SJSA1 (cell line): Measurements from ENCODE around the gene NCOA7. TPM values are rescaled to one million over a fixed set of nuclear protein-coding genes. Genes with fewer than 3 reads are reported as not detected.
A peak's percentile ranks its signal among the peaks of the same experiment; 100 is the strongest.

Source experiments
- DNase-seq, 2 experiments: peaks; one replicate each; pipeline ENCODE4 v3.0.0-alpha.2; 2015 to 2020; ENCODE audit warnings: low spot score in 2 of 2, low read depth in 1 of 2
- H3K27ac ChIP-seq: fragments of 250-450 bp; sonication (Bioruptor Pico); 2 replicates; pipeline ENCODE4 v1.5.1; 2020; ENCODE audit warnings: mild to moderate bottlenecking, moderate library complexity
- H3K27me3 ChIP-seq: fragments of 250-450 bp; sonication (Bioruptor Pico); replicated peaks from 2 replicates; pipeline ENCODE4 v1.5.1; 2020; ENCODE audit warnings: mild to moderate bottlenecking, moderate library complexity
- H3K36me3 ChIP-seq: fragments of 250-450 bp; sonication (Bioruptor Pico); 2 replicates; pipeline ENCODE4 v1.5.1; 2020; ENCODE audit warnings: mild to moderate bottlenecking
- H3K4me1 ChIP-seq: fragments of 250-450 bp; sonication (Bioruptor Pico); replicated peaks from 2 replicates; pipeline ENCODE4 v1.6.1; 2021; ENCODE audit warnings: mild to moderate bottlenecking
- H3K4me3 ChIP-seq: fragments of 250-450 bp; sonication (Bioruptor Pico); 2 replicates; pipeline ENCODE4 v1.5.1; 2020; ENCODE audit warnings: mild to moderate bottlenecking
- H3K9me3 ChIP-seq: fragments of 250-450 bp; sonication (Bioruptor Pico); replicated peaks from 2 replicates; pipeline ENCODE4 v1.5.1; 2020; ENCODE audit warnings: mild to moderate bottlenecking
- total RNA-seq: library from RNA; depleted of rRNA; stranded (reverse); fragments of >200 nt; shearing (Covaris generic); gene quantifications from 2 replicates; pipeline ENCODE4 v1.2.3, GENCODE V29; 2014

The NCOA7 gene
- total RNA-seq, 1 experiment from 2014 or later: 8.5 TPM

DNA sequence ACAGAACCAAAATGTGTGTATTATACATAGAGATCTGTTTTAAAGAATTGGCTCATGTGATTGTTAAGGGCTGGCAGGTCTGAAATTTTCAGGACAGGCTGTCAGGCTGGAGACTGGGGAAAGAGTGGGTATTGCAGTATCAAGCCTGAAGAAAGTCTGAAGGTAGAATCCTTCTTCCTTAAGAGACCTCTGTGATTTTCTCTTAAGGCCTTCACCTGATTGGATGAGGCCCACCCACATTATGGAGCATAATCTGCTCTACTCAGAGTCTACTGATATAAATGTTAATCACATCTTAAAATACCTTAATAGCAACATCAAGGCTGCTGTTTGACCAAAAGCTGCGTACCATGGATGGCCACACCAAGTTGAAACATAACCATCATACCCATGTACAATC lies 122.4 kb downstream of the NCOA7 start:
- Histone ChIP-seq H3K27me3 (no peaks in the 10 kb centered on the region), H3K4me1 (peaks cover 28% of the 10 kb centered on the region), H3K36me3 (no peaks in the 10 kb centered on the region), H3K4me3 (no peak overlapping the region), H3K9me3 (no peaks in the 10 kb centered on the region), H3K27ac (peak overlapping the region; percentile 55)
- no peak for DNase-seq

DNA sequence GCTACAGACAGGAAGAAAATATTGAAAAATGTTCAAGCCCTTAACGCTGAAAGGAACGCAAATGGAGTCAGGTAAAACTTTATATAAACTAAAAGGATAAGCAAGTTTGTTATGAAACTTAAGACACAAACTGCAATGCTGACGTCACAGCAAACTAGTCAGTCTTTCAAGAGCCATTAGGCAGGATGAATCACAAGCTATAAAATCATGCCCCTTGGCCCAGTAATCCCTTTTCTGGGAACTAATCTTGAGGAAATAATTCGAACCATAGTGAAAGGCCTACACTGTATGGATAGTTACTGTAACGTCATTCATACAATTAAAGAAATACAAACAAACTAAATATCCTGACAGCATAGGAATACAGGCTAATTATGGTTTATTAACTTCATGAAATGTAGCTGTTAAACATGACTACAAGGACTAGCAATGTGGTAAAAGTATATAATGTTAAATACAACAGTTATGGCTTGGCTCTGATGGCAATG lies 123.1 kb downstream of the NCOA7 start:
- Histone ChIP-seq H3K27ac (peak overlapping the region; percentile 55), H3K36me3 (no peaks in the 10 kb centered on the region), H3K27me3 (no peaks in the 10 kb centered on the region), H3K4me1 (peaks cover 34% of the 10 kb centered on the region), H3K4me3 (no peak overlapping the region), H3K9me3 (no peaks in the 10 kb centered on the region)
- DNase-seq: peak; percentile 74 to 77

DNA sequence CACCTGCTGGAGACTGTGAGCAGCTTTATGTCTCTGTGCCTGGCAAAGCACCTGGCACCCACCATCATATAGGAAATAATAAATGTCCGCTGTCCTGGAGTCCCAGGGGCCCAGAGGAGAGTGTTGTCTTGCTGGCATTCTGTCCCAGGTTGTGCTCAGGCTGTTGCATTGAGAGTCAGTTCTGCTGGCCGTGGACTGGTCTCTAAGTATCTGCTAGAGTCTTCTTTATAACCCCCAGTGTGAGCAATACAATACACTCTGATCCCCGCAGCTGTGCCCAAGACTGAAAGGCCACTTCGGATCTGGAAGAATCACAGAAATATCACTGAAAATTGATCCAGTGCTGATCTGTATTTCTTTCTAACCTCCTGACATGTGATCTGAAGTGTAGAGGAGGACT lies 127.5 kb downstream of the NCOA7 start:
- H3K27ac ChIP-seq: peak overlapping the region; percentile 71; the same call in 1 of the 2 replicates
- DNase-seq: no peak

DNA sequence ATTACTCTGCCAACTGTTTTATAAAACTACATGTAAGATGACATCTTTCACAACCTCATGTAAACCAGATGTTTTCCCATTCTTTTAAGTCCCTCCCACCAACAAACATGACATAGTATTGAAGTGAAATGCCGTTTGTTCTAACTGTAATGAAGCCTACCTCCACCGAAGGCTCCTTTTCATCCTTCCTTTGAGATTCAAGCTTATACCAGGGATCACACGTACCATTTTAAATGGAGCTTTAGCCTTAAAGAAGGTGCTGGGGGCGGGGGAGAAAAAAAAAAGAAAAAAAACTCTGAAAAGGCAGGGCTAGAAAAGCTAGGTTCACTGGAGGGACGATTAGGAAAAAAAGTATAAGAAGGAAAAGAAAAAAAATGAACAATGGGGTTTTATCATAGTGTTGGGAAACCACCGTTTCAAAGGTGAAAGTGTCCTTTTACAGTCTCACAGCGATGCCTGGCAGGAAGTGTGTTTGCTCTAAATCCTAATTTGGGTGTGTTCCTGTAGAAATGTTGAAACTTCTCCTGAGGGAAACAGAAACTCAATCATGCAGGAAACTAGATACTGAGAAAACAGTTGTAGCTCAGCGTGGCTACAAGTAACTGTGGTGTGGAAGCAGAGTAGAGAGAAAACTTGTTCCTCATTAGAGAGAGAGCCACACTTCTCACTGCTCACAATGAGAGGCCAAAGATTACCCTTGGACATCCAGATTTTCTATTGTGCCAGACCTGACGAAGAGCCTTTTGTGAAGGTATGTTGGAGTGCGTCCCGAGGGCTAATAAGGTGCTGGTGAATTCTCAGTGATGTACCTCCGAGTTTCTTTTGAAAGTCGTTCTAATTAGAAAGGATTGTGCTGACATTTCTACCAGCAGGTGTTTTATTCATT lies 128.2 kb downstream of the NCOA7 start:
- peak in 1 of 2 experiments; percentile 57 for DNase-seq
- no peaks in the 10 kb centered on the region for H3K9me3 ChIP-seq
- H3K36me3 ChIP-seq: no peaks in the 10 kb centered on the region; the same call in 1 of the 2 replicates
- H3K27ac ChIP-seq: peak overlapping the region; percentile 71
- peak overlapping the region; percentile 26 for H3K4me3 ChIP-seq
- peaks cover 20% of the 10 kb centered on the region for H3K4me1 ChIP-seq
- H3K27me3 ChIP-seq: no peaks in the 10 kb centered on the region

More for the DNA sequence above, 127.5 kb downstream of the NCOA7 start:
- no peaks in the 10 kb centered on the region; the same call in 1 of the 2 replicates for H3K36me3 ChIP-seq
- no peaks in the 10 kb centered on the region for H3K27me3 ChIP-seq
- no peaks in the 10 kb centered on the region for H3K9me3 ChIP-seq
- H3K4me1 ChIP-seq: peaks cover 26% of the 10 kb centered on the region
- H3K4me3 ChIP-seq: no peak overlapping the region

DNA sequence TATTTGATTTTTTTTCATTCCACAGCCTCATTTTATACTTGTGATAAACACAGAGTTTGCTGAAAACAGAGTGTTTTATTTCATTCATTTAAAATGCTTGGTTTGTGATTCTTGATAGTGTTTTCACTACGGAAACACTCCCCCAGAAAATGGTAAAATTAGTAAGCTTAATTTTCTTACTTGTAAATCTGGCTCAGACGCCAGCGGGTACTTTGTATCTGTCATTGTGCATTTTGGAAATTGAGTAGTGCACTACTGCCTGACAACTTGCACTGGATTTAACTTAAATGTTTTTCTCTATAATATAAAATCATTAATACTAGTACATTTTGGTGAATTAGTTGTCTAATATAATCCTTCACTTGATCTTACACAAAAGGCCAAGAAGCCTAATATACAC lies 128.9 kb downstream of the NCOA7 start:
- H3K4me3 ChIP-seq: no peak overlapping the region
- peaks cover 15% of the 10 kb centered on the region for H3K4me1 ChIP-seq
- no peaks in the 10 kb centered on the region; the same call in 1 of the 2 replicates for H3K36me3 ChIP-seq
- no peaks in the 10 kb centered on the region for H3K9me3 ChIP-seq
- DNase-seq: no peak
- H3K27me3 ChIP-seq: no peaks in the 10 kb centered on the region
- peak overlapping the region; percentile 71; the same call in 1 of the 2 replicates for H3K27ac ChIP-seq

DNA sequence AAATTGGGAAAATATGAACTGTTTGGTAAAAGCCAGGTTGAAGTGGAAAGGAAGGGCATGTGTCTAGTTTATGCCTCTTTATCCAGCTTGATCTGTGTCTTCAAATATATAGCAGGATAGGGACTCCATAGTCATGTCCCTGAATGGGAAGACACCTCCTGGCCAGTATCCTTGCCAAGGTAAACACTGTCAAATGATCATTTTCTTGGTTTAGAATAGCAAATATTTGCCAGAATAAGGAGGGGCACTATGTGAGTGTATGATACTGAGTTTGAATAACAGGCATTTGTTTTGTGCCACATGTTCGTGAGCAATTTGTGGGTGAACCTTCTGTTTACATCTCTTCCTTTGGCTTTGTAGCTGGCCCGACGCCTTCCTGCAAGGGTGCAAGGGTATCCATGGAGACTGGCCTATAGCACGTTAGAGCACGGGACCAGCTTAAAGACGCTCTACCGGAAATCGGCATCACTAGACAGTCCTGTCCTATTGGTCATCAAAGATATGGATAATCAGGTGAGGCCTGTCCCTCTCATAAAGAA lies 131.6 kb downstream of the NCOA7 start:
- Histone ChIP-seq H3K4me1 (peaks cover 15% of the 10 kb centered on the region), H3K4me3 (no peak overlapping the region), H3K27me3 (no peaks in the 10 kb centered on the region), H3K36me3 (no peaks in the 10 kb centered on the region; the same call in 1 of the 2 replicates), H3K9me3 (no peaks in the 10 kb centered on the region), H3K27ac (no peak overlapping the region)
- no peak for DNase-seq

DNA sequence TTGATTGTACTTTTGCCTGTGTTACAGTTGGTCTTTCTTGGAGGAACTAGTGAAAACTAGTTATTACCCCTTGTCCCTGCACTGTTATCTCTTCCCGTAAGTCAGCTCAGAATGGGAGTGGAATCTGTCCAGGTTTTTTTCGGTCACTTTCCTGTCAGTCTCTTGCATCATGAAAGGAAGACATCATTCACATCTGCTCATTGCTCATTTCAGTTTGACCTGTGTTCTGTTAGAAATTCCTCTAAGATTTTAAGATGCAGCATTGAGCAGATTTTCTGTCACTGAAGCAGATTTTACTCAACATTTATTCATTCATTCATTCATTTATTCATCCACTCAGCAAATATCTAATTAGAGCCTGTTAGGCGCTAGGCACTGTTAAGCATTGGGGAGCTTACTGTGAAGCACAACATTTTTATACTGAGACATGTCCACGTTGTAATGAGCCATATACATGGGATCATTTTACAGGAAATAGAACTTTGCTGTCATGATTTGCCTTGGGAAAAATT lies 132.7 kb downstream of the NCOA7 start:
- no peaks in the 10 kb centered on the region; the same call in 1 of the 2 replicates for H3K36me3 ChIP-seq
- H3K9me3 ChIP-seq: no peaks in the 10 kb centered on the region
- peaks cover 13% of the 10 kb centered on the region for H3K4me1 ChIP-seq
- no peak overlapping the region for H3K4me3 ChIP-seq
- DNase-seq: no peak
- H3K27me3 ChIP-seq: no peaks in the 10 kb centered on the region
- H3K27ac ChIP-seq: no peak overlapping the region

DNA sequence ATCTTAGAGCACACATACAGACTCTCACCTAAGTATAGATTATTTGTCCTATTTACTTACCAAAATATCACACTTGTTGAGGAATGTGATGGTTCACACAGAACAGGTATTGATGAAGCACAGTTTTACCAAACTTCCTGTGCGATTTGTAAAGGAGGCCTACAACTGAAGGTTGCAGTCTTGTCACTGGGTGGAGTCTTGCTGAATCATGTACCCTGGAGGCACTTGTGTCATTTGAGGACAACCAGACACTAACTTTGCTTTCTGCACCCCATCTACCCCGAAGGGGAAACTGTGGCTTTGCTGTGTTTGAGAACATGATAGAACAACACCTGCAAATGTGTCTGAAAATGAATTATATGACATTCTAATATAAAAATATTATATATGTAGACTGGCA lies 133.4 kb downstream of the NCOA7 start:
- Histone ChIP-seq H3K9me3 (no peaks in the 10 kb centered on the region), H3K36me3 (no peaks in the 10 kb centered on the region; the same call in 1 of the 2 replicates), H3K27me3 (no peaks in the 10 kb centered on the region), H3K27ac (no peak overlapping the region), H3K4me1 (peaks cover 6% of the 10 kb centered on the region), H3K4me3 (no peak overlapping the region)
- no peak for DNase-seq

DNA sequence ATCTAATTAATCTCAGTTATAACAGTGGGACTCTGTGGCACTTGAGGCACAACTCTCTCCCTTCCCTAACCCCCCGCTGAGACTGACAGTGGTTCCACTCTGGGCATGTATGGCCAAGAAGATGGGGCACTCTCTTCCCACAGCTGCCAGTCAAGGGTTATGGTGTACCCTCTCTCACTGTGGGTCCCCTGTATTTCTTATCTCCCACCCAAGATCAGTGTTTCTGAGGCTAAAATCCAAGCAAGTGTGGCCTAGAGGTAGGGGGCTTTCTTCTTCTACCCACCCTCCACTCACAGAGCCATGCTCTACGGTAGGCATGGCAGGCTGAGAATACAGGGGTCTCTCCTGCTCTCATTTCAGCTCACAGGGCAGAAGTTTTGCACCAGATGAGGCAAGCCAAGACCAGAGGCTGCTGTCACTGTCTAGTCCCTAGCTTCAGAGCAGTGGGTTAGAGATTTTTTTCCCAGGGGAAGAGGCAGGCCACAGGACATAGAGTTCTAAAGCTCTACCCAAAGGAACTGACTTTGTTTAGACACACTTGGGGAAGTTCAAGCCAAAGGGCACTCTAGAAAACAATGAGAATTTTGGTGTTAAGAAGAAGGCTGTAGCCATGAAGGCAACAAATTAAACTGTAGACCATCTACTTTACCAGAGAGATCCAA lies 134.1 kb downstream of the NCOA7 start:
- Histone ChIP-seq H3K27me3 (no peaks in the 10 kb centered on the region), H3K4me1 (no peaks in the 10 kb centered on the region; the same call in none of the 2 replicates), H3K27ac (no peak overlapping the region), H3K36me3 (no peaks in the 10 kb centered on the region; the same call in 1 of the 2 replicates), H3K9me3 (no peaks in the 10 kb centered on the region), H3K4me3 (no peak overlapping the region)
- no peak for DNase-seq

DNA sequence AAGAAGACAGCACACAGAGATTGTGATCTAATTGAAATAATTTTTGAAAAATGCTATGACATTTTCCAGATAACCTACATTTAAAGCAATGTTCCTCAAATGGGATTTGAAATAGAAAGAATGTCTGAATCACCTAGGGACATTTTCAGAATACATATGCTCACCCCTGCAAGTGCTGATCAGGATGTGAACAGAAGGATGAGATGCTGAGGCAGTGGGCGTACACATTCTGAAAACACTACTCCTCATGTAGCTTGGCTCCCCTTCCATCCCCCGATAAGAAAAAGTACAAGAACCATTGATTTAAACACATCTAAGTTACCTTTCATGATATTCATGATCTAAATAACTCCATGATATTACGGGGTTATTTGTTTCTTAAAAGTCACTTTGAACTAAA lies 136.0 kb downstream of the NCOA7 start:
- Histone ChIP-seq H3K9me3 (no peaks in the 10 kb centered on the region), H3K27ac (no peak overlapping the region), H3K4me1 (peaks cover 13% of the 10 kb centered on the region), H3K4me3 (no peak overlapping the region), H3K27me3 (no peaks in the 10 kb centered on the region), H3K36me3 (no peaks in the 10 kb centered on the region; the same call in 1 of the 2 replicates)
- DNase-seq: no peak

DNA sequence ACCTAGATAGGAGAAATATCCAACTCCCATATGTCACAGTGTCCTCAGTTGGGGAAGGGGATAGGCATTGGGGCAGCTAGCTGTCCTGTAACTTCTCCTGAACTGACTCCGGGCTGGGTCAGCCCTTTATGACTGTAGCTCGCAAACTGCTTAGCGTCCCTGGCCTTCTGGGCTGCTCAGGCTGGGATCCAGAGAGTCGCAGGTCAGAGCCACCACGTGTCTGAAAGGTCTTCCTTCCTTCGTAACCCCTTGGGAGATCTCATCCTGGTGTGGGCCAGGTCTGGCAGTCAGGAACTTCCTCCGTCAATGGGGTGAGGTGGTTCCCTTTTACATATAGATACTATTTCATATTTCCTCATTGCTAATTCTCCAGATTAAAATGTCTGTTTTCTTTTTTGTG lies 137.0 kb downstream of the NCOA7 start:
- H3K36me3 ChIP-seq: no peaks in the 10 kb centered on the region
- no peak overlapping the region for H3K4me3 ChIP-seq
- H3K27ac ChIP-seq: no peak overlapping the region
- DNase-seq: no peak
- H3K9me3 ChIP-seq: no peaks in the 10 kb centered on the region
- H3K4me1 ChIP-seq: peaks cover 16% of the 10 kb centered on the region
- H3K27me3 ChIP-seq: no peaks in the 10 kb centered on the region

DNA sequence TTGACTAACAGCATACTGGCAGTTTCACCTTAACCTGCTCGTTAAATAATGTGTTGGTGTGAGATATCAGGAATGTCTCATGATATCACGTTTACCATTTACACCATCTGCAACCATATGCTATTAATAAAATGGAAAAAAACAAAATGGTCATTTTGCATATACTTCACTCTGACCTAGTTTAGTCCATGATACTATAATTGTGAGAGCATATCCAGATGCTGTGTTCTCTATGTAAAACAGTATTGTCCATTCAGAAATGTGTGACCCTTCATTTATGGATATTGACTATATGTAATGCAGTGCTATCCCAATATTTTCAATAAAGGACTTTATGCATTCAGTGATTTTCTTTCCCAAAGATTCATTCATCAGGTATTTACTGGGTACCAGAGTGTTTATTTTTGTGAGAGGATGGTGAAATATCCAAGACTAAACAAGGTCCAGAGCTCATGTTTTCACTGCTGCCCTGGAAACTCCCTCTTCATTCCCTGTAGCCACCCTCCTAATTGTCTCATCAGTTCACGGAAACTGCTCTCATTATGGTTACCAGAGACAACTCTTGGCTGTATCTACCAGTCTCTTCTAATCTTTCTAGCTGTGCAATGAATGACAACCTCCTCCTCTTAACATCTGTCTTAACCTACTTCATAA lies 140.1 kb downstream of the NCOA7 start:
- Histone ChIP-seq H3K27ac (peak overlapping the region; percentile 29; the same call in 1 of the 2 replicates), H3K4me1 (peaks cover 16% of the 10 kb centered on the region), H3K36me3 (no peaks in the 10 kb centered on the region), H3K4me3 (no peak overlapping the region), H3K9me3 (no peaks in the 10 kb centered on the region), H3K27me3 (no peaks in the 10 kb centered on the region)
- DNase-seq: no peak

DNA sequence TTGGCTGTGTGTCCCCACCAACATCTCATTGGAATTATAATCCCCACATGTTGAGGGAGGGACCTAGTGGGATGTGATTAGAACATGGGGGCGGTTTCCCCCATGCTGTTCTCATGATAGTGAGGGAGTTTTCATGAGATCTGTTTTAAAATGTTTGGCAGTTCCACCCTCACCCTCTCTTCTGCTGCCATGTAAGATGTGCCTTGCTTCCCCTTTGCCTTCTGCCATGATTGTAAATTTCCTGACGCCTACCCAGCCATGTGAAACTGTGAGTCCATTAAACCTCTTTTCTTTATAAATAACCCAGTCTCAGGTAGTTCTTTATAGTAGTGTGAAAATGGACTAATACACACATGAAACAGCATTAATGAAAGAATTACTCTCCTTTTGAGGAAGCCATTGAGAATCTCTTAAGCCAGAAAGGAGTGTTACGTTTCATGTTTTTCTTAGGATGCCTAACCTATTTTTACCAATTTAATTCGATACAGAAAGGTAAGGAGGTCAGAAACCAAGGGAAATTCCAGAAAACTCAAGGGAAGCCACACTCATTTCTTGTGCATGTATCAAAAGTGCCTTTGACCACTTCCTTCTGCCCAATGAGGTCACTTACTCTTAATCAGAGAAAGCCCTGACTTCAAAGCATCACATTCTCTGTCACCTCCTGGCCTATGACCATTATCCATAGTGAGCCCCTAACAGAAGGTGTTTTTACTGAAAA lies 141.1 kb downstream of the NCOA7 start:
- Histone ChIP-seq H3K27ac (no peak overlapping the region), H3K4me1 (peaks cover 16% of the 10 kb centered on the region), H3K9me3 (no peaks in the 10 kb centered on the region), H3K27me3 (no peaks in the 10 kb centered on the region), H3K36me3 (no peaks in the 10 kb centered on the region), H3K4me3 (no peak overlapping the region)
- DNase-seq: no peak
